Neural cell (in vitro differentiated cells): ENCODE measurements around the gene DCLK3.

Experiments
- EP300 ChIP-seq: fragments of 450-650 bp; conservative IDR thresholded peaks from 2 replicates; pipeline ENCODE4 v1.6.1; 2014; ENCODE audit warnings: antibody characterized with exemption, mild to moderate bottlenecking, moderate library complexity; ENCODE audit not compliant: poor library complexity, severe bottlenecking
- EZH2 ChIP-seq: fragments of 200-600, 300-800 bp; shearing (Covaris generic), sonication (generic); IDR thresholded peaks from 2 replicates; pipeline ENCODE4 v1.6.1; 2014; ENCODE audit warnings: antibody characterized with exemption, low read length, borderline replicate concordance, mild to moderate bottlenecking; ENCODE audit not compliant: insufficient read depth, poor library complexity, severe bottlenecking
- POLR2AphosphoS5 ChIP-seq: IDR thresholded peaks from 2 replicates; pipeline ENCODE4 v1.6.1; 2012
- RAD21 ChIP-seq: fragments of 450-650 bp; conservative IDR thresholded peaks from 2 replicates; pipeline ENCODE4 v1.6.1; 2014; ENCODE audit warnings: antibody characterized with exemption, mild to moderate bottlenecking, moderate library complexity
- SMC3 ChIP-seq: fragments of 450-650 bp; conservative IDR thresholded peaks from 2 replicates; pipeline ENCODE4 v1.6.1; 2014; ENCODE audit warnings: antibody characterized with exemption, mild to moderate bottlenecking, moderate library complexity; ENCODE audit not compliant: poor library complexity
- TAF1 ChIP-seq: IDR thresholded peaks from 2 replicates; pipeline ENCODE4 v1.6.1; 2012; ENCODE audit warnings: low read depth
- TF ChIP-seq, protein P1 (sequence below): fragments of 450-650 bp; IDR thresholded peaks from 2 replicates; pipeline ENCODE4 v1.5.1; 2014; ENCODE audit warnings: antibody characterized with exemption, mild to moderate bottlenecking, moderate library complexity; ENCODE audit not compliant: poor library complexity, severe bottlenecking
- TF ChIP-seq, protein P2 (sequence below): IDR thresholded peaks from 2 replicates; pipeline ENCODE4 v1.6.1; 2012; ENCODE audit warnings: borderline replicate concordance

DNA sequence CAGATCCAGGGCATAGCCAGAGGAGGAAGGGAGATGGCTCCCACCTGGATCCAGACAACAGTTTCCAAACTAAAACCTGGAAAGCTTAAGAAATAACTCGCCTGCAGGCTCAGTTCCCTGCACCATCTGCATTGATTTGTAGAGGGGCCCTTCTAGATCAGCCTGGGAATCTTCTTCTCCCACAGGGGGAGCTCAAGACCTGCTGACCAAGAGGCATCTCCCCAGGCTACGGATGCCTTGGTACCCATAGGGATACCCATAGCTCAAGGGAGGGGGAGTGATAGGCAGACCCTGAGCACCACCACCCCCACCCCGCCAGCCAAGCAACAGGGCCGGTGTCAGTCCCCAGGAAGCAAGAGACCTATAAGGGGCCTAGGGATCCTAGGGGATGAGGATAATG is 28.0 kb upstream of the DCLK3 start:
- TF ChIP-seq, protein P1, sequence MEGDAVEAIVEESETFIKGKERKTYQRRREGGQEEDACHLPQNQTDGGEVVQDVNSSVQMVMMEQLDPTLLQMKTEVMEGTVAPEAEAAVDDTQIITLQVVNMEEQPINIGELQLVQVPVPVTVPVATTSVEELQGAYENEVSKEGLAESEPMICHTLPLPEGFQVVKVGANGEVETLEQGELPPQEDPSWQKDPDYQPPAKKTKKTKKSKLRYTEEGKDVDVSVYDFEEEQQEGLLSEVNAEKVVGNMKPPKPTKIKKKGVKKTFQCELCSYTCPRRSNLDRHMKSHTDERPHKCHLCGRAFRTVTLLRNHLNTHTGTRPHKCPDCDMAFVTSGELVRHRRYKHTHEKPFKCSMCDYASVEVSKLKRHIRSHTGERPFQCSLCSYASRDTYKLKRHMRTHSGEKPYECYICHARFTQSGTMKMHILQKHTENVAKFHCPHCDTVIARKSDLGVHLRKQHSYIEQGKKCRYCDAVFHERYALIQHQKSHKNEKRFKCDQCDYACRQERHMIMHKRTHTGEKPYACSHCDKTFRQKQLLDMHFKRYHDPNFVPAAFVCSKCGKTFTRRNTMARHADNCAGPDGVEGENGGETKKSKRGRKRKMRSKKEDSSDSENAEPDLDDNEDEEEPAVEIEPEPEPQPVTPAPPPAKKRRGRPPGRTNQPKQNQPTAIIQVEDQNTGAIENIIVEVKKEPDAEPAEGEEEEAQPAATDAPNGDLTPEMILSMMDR, result no peak
- TF ChIP-seq TAF1 (no peak), POLR2AphosphoS5 (no peak), EZH2 (no peak), RAD21 (no peak), EP300 (no peak), SMC3 (no peak)
- TF ChIP-seq, protein P2, sequence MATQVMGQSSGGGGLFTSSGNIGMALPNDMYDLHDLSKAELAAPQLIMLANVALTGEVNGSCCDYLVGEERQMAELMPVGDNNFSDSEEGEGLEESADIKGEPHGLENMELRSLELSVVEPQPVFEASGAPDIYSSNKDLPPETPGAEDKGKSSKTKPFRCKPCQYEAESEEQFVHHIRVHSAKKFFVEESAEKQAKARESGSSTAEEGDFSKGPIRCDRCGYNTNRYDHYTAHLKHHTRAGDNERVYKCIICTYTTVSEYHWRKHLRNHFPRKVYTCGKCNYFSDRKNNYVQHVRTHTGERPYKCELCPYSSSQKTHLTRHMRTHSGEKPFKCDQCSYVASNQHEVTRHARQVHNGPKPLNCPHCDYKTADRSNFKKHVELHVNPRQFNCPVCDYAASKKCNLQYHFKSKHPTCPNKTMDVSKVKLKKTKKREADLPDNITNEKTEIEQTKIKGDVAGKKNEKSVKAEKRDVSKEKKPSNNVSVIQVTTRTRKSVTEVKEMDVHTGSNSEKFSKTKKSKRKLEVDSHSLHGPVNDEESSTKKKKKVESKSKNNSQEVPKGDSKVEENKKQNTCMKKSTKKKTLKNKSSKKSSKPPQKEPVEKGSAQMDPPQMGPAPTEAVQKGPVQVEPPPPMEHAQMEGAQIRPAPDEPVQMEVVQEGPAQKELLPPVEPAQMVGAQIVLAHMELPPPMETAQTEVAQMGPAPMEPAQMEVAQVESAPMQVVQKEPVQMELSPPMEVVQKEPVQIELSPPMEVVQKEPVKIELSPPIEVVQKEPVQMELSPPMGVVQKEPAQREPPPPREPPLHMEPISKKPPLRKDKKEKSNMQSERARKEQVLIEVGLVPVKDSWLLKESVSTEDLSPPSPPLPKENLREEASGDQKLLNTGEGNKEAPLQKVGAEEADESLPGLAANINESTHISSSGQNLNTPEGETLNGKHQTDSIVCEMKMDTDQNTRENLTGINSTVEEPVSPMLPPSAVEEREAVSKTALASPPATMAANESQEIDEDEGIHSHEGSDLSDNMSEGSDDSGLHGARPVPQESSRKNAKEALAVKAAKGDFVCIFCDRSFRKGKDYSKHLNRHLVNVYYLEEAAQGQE, result no peak
